Activated naive CD4-positive, alpha-beta T cell treated with anti-CD3 and anti-CD28 coated beads, Interleukin-2, amount 50 U/mL, for 72 hours (primary cell): Measurements from ENCODE around the gene CCPG1. TPM values are rescaled to one million over a fixed set of nuclear protein-coding genes. Genes with fewer than 3 reads are reported as not detected.

ENCODE experiments used
- ATAC-seq, 2 donors: fragments of 150-1000 bp; cut with Tn5 transposase; 2 replicates each; pipeline ENCODE4 v1.10.0; 2021; ENCODE audit warnings: mild to moderate bottlenecking in 2 of 2, moderate library complexity in 2 of 2
- DNase-seq, 2 donors: peaks; one replicate each; pipeline ENCODE4 v3.0.0; 2021 to 2022; ENCODE audit warnings: low spot score in 2 of 2
- H3K27ac Mint-ChIP-seq, 2 donors: one replicate each; pipeline ENCODE4 v1.8.0; 2022; ENCODE audit warnings: mild to moderate bottlenecking in 2 of 2, mixed read lengths in 2 of 2
- H3K36me3 Mint-ChIP-seq, 2 donors: one replicate each; pipeline ENCODE4 v1.8.0; 2022; ENCODE audit warnings: mixed read lengths in 2 of 2
- H3K9me3 Mint-ChIP-seq, 2 donors: one replicate each; pipeline ENCODE4 v1.8.0; 2022; ENCODE audit warnings: mixed read lengths in 2 of 2
- total RNA-seq, 2 donors: library from RNA; stranded (reverse); gene quantifications; one replicate each; pipeline ENCODE4 v1.2.3, GENCODE V29; 2022

The CCPG1 gene
- total RNA-seq, 2 donors from 2014 or later = 9.0 to 15.8 TPM

DNA sequence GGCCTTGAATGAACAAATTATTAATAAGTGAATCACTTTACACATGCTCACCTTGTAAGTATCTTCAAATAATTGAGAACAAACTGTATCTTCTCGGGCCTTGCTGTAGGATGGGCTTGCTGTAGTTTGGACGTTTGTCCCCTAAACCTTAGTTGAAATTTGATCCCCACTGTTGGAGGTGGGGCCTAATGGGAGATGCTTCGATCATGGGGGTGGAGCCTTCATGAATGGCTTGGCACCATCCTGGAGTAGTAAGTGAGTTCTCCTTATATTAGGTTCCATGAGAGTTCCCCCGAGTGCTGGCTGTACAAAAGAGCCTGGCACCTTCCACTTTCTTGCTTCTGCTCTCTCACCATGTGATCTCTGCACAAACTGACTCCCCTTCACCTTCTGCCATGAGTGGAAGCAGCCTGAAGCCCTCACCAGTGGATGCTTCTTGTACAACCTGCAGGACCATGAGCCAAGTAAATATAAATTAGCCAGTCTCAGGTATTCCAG, 59.8 kb downstream of the CCPG1 start:
- no peak for ATAC-seq
- H3K9me3 Mint-ChIP-seq = no peaks in the 10 kb centered on the region
- H3K27ac Mint-ChIP-seq = no peak overlapping the region
- DNase-seq = no peak
- H3K36me3 Mint-ChIP-seq = peaks cover 0 to 19% of the 10 kb centered on the region in 2 donors

DNA sequence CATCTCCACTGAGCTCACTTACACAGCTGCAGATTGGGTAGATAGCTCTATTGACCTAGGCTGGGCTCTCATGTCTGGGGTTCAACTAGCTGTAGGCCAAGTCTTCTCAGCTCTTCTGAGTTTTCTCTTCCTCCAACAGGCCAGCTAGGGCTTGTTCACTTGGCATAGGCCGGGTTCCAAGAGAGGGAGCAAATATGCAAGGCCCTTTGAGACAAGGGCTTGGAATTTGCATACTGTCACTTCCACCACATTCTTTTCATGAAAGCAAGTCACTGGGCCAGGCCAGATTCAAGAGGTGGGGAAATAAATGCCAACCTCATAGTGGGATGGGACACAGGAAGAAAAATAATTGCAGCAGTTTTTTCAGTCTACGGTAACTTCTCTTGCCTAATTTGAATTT, 64.0 kb downstream of the CCPG1 start:
- Mint-ChIP-seq H3K27ac (no peak overlapping the region), H3K9me3 (no peaks in the 10 kb centered on the region), H3K36me3 (peaks cover 0 to 19% of the 10 kb centered on the region in 2 donors)
- DNase-seq (no peak), ATAC-seq (no peak)

DNA sequence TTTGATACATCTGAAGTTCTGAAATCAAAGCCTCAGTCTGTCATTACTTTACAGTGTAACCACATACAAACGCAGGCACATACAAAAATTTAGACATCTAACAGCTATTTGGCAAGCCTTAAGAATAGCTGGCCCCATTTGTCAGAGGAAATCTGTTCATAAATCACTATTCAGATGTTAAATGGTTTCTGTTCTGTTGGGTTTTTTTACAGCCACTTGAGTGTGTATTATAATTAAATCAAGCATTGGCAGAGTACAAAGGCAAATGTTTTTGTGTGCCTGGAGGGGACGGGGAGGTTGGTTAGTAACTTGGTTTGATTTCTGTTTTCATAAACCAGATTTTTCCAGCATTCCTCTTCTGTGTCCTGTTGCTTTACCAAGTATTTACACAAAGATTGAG, 65.0 kb downstream of the CCPG1 start:
- no peaks in the 10 kb centered on the region for H3K9me3 Mint-ChIP-seq
- H3K36me3 Mint-ChIP-seq = peaks cover 0 to 19% of the 10 kb centered on the region in 2 donors
- no peak overlapping the region for H3K27ac Mint-ChIP-seq
- ATAC-seq = no peak
- no peak for DNase-seq

DNA sequence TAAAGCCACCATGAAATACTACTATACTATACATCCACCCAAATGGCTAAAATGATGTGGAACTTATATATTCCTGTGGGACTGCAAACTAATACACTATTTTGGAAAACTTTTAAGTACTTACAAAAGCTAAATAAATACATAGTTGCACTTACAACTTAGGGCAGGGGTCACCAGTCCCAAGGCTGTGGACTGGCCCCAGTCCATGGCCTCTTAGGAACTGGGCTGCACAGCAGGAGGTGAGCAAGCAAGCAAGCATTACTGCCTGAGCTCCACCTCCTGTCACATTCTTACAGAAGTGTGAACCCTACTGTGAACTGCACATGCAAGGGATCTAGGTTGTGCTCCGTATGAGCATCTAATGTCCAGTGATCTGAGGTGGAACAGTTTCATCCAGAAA, 71.0 kb downstream of the CCPG1 start:
- H3K9me3 Mint-ChIP-seq = no peaks in the 10 kb centered on the region
- ATAC-seq = no peak
- no peak for DNase-seq
- peaks cover 0 to 7% of the 10 kb centered on the region in 2 donors for H3K36me3 Mint-ChIP-seq
- no peak overlapping the region for H3K27ac Mint-ChIP-seq

DNA sequence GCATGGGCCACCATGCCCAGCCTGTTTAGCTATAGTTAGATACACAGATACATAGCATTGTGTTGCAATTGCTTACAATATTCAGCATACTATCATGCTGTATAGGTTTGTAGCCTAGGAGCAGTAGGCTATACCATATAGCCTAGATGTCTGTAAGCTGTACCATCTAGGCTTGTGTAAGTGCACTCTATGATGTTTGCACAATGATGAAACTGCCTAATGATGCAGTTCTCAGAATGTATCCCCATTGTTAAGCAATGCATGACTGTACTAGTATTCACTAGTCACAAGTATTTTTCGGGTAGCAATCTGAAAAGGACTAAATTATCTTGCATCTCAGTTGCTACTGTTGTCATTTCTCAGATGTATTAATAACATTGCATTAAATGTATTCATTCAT, 73.2 kb downstream of the CCPG1 start:
- DNase-seq = no peak
- Mint-ChIP-seq H3K36me3 (peaks cover 5 to 7% of the 10 kb centered on the region in 2 donors), H3K27ac (no peak overlapping the region), H3K9me3 (no peaks in the 10 kb centered on the region)
- no peak for ATAC-seq

DNA sequence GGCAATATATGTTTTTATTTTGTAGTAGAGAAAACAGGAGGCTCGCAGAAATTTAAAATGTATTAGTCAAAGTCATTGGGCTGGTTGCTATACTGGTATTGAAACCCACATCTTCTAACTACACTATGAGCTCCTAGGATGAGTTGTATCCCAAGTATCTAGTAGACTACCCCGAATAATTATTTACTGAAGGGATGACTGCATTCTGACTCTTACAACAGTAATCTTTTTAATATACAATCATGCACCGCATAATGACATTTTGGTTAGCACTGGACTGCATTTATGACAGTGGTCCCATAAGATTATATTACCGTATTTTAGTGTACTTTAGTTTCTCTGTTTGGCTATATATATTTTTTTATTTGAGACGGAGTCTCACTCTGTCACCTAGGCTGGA, 73.8 kb downstream of the CCPG1 start:
- no peak for DNase-seq
- ATAC-seq = no peak
- Mint-ChIP-seq H3K9me3 (no peaks in the 10 kb centered on the region), H3K36me3 (peaks cover 5 to 7% of the 10 kb centered on the region in 2 donors), H3K27ac (no peak overlapping the region)

DNA sequence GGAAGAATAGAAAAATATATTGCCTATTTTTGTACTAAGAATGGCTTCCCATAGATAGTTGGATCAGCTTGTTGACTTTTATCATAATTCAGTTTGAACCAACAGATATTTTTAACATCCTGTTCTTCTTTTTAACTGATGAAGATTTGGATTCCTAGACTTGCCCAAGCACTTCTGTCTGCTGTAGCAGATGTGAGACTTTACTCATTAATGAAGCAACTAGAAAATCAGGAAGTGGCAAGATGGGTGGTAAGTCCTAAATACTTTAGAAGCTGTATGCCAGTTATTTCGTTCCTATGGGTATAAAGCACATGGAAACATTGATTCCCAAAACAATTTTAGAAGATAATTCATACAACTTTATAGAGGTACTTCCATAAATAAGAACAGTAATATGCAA, 80.8 kb downstream of the CCPG1 start:
- ATAC-seq (no peak), DNase-seq (no peak)
- Mint-ChIP-seq H3K36me3 (peaks cover 5% of the 10 kb centered on the region in 2 donors), H3K27ac (no peak overlapping the region), H3K9me3 (no peaks in the 10 kb centered on the region)

DNA sequence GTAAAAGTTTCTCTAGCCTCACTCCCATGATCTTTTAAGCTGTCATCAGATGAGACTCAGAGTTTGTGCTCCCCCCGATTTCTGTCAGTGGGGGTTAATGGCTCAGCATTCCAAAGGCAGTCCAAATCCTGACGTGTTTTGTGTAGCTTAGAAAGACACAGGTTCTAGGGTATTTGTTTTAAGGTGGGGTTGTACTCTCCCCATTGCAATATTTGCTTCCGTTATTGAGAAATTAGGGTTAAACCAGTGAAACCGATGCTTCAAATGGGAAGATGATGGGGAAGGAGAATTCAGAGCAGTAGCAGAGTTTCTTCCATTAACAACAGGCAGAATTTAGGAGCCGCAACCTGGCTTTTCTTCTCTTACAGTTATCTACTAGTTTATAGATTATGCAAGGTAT, 85.7 kb downstream of the CCPG1 start:
- no peak for DNase-seq
- Mint-ChIP-seq H3K36me3 (peaks cover 13 to 14% of the 10 kb centered on the region in 2 donors), H3K27ac (no peak overlapping the region), H3K9me3 (no peaks in the 10 kb centered on the region)
- no peak for ATAC-seq

DNA sequence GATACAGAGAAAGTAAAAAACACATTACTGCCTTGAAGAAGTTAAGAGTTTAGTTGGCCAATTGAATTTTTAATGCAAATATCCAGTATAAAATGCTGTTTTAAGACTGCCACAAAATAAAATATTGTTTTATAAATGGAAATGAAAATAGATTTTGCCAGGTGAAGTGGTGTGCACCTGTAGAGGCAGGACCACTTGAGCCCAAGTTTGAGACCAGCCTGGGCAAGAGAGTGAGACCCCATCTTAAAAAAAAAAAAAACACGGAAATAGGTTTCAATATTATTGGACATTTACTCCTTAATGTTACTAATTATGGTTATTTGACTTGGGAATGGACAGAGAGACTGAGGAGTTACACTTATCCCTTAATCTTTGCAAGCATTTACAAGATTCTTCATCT, 87.2 kb downstream of the CCPG1 start:
- no peak for ATAC-seq

DNA sequence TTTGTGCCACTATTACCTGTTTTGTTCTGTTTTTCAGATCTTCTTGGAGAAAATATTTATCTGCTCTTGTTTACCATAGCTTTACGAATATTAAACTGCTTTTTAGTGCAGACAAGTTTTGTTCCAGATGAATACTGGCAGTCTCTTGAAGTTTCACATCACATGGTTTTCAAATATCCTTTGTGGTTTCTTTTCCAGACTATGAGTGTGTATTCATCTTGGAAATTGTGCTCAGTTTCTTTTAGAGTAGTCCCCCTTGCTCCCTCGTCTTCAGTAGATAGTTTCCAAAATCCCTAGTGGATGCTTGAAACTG, 88.0 kb downstream of the CCPG1 start:
- Mint-ChIP-seq H3K36me3 (peaks cover 13 to 15% of the 10 kb centered on the region in 2 donors), H3K27ac (peak overlapping the region; percentile 65 to 98), H3K9me3 (no peaks in the 10 kb centered on the region)
- DNase-seq (no peak), ATAC-seq (no peak)

More for the DNA sequence above, 87.2 kb downstream of the CCPG1 start:
- peaks cover 13 to 15% of the 10 kb centered on the region in 2 donors for H3K36me3 Mint-ChIP-seq
- no peak for DNase-seq
- H3K9me3 Mint-ChIP-seq = no peaks in the 10 kb centered on the region
- no peak overlapping the region for H3K27ac Mint-ChIP-seq

DNA sequence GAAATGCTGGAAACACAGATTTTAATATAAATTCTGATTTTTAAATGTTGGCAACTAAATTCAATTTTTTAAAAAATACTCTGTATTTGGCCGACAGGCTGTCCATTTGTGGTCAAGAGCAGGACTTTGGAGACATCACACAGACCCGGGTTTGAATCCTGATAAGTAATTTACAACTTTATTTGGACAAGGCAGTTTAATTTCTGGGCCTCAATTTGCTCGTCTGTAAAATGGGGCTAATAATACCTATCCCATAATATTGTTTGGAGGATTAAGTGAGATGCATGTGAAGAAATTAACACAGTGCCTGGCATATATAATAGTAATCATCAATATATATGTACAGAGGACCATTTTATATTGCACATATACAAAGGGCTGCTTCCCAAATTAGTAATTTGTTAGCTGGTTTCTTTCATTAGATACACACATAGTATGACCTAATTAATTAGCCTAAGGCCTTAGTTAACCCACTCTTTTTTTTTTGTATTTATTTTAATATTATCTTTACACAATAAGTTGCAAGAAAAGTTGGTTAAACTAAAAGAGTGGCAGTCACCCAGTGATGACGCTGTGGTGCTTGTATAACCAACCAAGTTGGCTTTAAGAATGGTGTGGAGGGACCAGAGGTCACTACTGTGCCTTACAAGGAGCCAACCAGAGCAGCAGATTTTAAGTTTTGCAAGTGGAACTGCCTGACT, 88.5 kb downstream of the CCPG1 start:
- peak in 1 of 2 donors; percentile 43 for ATAC-seq
- DNase-seq = no peak
- Mint-ChIP-seq H3K27ac (peak overlapping the region; percentile 98 to 99), H3K9me3 (no peaks in the 10 kb centered on the region), H3K36me3 (peaks cover 13 to 15% of the 10 kb centered on the region in 2 donors)

DNA sequence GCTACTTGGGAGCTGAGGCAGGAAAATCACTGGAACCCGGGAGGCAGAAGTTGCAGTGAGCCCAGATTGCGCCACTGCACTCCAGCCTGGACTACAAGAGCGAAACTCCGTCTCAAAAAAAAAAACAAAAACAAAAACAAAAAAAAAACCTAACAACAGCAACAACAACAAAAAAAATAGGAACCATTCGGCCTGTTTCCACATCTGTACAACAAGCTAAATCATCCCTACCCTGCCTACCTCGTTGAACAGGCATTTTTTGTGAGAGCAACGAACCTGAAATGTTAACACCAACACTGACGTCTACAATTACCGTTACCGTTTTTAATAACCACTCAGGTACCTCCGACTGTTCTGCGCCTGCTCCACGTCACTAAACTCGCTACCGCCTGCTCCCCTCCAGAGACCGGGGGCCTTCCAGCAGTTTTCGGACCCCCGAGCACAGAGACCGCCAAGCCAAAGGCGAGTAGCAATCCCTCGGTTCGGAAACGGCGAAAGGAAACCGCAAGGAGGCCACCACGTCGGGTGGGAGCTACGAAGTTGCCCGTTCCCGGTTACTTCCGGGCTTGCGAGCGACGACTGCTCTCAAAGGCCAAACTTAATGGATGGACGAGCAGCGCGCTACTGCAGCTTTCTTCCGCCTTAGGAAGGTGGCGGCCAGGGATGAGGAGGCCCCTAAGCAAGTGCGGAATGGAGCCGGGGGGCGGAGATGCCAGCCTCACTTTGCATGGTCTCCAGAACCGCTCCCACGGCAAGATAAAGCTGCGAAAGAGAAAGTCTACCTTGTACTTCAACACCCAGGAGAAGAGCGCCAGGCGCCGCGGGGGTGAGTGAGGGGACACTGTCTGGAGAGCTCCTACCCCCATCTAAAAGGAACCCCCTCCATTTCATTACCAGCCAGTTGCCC, 89.3 kb downstream of the CCPG1 start, which contains the start of the genes PIGB and PIGBOS1:
Gene PIGB, plus strand, starts transcription at position 635 of the 907 bp plus-strand sequence. Its CDS starts 29 bp downstream, at position 664.
Gene PIGBOS1, minus strand, starts transcription at position 536 of the 907 bp plus-strand sequence. CDS start 1,331 bp downstream, outside the sequence.
- ATAC-seq (peak; percentile 90 to 94), DNase-seq (peak; percentile 72 to 83)
- peak within 1 kb of the TSS; percentile 98 to 99 for H3K27ac Mint-ChIP-seq
- H3K36me3 Mint-ChIP-seq = peaks cover 8 to 15% of the 10 kb centered on the region in 2 donors
- no peaks in the 10 kb centered on the region for H3K9me3 Mint-ChIP-seq

Other genes with a start within 250 kb of the CCPG1 start
- 100 to 1,000 TPM; 133 to 137 TPM for gene RSL24D1, start 211.4 kb downstream of the CCPG1 start, total RNA-seq
- gene RAB27A, start 118.5 kb downstream of the CCPG1 start, total RNA-seq = 100 to 1,000 TPM in 1 of 2 donors, 10 to 100 TPM in 1; 99.3 to 111 TPM
- 1 to 10 TPM; 4.8 to 9.7 TPM for gene PIGBOS1, start 89.2 kb downstream of the CCPG1 start, total RNA-seq
- gene PIGB, start 89.1 kb downstream of the CCPG1 start, total RNA-seq = 10 to 100 TPM; 21.4 to 24.7 TPM
- not detected for gene PIERCE2, start 136 bp upstream of the CCPG1 start, total RNA-seq
- under 1 TPM in 1 of 2 donors, not detected in 1; 0.21 TPM for gene DNAAF4, start 99.9 kb upstream of the CCPG1 start, total RNA-seq
- gene PYGO1, start 180.0 kb upstream of the CCPG1 start, total RNA-seq = not detected